NCI-H446 treated with DMSO at 0.1 percent for 48 hours (cell line): Measurements from ENCODE around the gene DERL3.

Source experiments
- DNase-seq: peaks from one replicate; lab custom pipeline; 2025; lab: John Stamatoyannopoulos, UW

Gene DERL3

DNA sequence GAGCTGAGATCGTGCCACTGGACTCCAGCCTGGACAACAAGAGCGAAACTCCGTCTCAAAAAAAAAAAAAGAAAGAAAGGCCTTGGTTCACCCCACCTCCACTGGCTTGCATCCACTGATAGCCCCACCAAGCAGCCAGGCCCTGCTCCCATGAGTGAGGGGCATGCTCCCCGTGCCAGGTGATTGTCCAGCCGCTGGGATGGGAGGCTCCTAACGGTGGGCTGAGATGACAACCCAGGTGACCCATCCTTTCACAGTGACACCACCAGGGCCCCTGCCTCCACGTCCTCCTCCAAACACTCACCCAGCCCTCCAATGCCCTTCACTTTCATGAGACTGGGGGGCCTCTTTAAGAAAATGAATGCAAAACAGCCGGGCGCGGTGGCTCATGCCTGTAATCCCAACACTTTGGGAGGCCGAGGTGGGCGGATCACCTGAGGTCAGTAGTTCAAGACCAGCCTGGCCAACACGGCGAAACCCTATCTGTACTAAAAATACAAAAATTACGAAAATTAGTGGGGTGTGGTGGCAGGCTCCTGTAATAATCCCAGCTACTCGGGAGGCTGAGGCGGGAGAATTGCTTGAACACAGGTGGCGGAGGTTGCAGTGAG, 8.6 kb upstream of the DERL3 start:
- no peak for DNase-seq

- DNase-seq: no peak
Observed at GRCh38 chr22:23846081-23846469, 7.3 kb upstream of the DERL3 start.

GRCh38 chr22:23845265-23846080, 6.7 kb upstream of the DERL3 start:
- no peak for DNase-seq

DNA sequence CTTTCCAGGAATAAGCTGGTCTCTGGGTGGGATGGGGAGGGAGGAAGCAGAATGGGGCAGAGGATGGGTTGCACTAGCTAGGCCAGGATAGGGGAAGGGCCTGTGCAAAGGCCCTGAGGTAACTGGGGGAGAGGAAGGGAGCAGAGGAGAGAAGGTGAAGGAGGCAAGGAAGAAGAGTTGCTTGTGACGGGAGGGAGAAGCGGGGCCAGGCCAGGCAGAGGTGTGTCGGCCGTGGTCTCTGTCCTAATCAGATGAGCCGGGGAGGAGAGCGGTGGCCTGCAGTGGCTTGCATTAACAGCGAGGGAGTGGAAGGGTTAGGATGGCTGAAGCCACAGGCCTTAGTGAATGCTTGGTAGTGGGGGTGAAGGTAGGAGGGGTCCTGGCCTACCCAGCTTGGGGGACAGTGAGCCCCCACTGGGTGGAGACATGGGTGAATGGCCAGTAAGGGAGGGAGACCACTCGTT, 6.0 kb upstream of the DERL3 start:
- no peak for DNase-seq

DNA sequence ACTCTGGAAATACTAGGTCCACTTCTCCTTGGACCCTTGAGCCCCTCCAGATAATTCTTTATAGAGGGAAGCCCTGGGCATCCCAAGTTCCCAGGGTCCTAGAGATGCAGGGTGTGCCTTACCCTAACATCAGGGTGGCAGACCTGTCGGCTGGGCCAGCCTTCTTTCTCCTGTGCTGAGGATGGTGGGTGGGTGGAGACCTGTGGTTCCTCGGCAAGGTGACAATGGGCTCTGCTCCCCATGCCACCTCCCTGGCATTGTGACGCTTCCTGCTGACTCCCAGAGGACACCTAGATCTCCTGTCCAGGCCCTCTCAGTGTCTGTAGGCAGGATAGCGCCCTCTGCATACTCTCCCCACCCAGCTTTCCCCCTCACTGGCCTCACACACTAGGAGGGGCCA, 3.8 kb upstream of the DERL3 start:
- DNase-seq: no peak

DNA sequence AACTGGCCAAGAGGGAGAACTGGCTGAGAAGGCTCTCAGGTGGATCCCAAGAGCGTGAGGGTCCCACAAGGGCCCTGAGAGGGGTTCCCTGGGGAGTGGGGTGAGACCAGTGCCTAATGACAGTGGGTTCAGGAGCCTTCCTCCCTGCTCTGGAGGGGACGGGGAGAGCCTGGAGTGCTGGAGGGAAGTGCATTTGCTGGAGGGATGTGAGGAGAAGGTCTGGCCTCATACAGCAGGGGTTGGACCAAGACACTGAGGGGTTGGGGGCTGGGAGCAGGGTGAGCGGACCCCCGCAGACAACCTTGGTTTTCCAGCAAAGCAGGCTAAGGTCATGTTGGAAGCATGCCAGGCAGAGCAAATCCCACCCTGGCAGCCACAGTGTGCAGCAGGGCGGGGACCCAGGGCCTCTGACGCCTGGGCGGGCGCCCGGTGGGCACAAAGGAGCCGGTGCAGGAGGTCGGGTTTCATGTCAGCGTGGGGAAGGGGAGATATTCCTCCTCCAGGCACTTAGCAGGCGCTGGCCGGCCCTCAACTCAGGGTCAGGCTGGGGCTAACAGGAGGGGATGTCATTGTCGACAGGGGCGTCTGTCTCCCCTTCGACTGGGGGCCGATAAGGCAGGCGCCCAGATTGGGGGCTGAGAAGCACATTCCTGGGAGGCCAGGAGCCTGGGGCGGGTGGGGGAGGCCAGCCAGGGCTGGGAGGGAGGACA, 3.1 kb upstream of the DERL3 start:
- DNase-seq: no peak

DNA sequence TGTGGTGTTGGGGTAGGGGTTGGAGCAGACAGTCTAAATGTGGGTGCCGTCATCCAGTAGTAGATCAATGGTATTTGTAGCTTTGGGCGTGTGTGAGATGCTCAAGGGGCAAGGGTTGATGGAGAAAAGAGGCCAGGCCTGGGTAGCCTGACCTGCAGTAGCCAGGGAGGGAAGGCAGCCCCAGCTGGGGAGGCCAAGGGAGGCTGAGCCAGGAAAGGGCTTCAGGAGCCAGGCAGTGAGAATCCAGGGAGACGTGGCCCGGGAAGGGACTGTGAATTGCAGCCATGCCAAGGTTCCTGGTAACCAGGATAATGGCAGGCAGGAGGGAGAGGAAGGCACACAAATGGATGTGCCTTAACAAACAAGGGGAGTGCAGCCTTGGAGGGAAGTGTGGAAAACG, 2.5 kb upstream of the DERL3 start:
- DNase-seq: no peak

DNA sequence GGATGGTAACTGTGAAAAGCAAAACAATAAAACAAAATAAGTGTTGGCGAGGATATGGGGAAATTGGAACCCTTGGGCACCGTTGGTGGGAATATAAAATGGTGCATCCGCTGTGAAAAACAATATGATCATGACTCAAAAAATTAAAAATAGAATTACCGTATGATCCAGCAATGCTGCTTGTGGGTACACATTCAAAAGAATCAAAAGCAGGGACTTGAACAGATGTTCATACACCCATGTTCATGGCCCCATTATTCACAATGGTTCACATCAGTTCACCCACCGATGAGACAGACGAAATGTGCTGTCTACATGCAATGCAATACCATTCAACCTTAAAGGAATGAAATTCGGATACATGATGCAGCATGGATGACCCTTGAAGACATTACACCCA, 1.2 kb upstream of the DERL3 start:
- DNase-seq: no peak

- DNase-seq: no peak
Observed at GRCh38 chr22:23837911-23838680, 710 bp downstream of the DERL3 start.

DNA sequence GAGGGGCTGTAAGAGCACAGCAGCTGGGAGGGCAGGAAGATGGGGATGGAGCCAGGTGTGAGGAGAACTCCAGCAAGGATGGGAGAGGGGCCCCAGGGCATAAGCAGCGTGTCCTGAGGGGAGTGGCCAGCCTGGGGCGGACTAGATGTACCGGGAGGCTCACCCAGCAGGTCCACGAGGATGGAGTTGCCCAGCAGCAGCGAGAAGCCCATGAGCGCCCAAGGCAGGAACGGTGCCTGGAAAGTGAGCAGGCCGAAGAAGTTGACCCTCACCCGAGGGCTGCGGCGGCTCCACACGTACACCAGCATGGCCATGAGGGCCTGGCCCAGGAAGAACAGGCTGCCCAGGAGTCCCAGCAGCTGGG, 1.3 kb downstream of the DERL3 start:
- no peak for DNase-seq

- DNase-seq: no peak
Observed at GRCh38 chr22:23836692-23837495, 1.9 kb downstream of the DERL3 start.

DNA sequence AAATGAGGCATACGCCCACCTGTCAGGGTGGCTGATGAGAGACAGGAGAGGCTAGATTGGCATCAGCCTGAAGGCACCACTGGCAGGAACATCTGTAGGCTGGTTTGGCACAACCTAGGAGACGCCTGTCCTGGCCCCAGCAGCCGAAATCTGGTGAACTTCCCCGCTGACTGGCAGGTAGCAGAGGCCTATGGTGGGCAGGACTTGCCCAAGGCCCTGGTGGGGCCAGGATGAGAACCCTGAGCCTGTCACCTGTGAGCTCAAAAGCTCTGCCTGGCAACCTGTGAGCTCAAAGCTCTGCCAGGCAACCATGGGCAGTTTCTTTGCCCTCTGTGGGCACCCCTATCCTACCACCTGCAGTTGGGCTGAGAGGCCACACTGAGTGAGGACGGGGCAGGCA, 2.5 kb downstream of the DERL3 start:
- no peak for DNase-seq

DNA sequence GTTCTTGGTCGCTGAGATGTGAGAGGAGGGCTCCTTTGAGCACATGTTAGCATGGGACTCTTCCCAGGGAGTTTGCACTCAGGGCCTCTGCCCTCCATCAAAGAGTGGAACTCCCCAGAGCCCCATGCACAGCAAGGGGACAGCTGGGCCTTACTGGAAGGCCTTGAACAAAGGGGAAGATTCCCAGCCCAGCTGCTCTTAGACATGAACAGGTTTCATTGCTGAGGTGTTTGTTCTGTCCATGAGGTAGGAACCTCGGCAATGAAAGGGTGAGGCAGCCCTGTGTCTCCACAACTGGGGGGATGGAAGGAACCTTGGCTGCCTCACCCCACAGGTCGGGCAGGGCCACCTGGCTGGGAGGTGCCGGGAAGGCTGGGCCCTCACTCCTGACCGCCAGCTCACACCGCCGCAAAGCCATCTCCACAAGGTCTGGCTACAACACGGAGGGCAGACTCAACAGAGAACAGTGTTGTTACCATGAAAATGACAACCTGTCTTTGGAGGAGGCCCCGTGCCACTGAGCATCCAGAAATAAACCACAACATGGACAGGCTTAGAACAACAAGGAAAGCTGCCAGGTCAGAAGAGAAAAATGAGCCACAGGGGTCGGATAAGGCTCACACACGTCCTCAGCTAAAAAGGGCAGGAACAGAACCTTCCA, 3.2 kb downstream of the DERL3 start:
- no peak for DNase-seq

DNA sequence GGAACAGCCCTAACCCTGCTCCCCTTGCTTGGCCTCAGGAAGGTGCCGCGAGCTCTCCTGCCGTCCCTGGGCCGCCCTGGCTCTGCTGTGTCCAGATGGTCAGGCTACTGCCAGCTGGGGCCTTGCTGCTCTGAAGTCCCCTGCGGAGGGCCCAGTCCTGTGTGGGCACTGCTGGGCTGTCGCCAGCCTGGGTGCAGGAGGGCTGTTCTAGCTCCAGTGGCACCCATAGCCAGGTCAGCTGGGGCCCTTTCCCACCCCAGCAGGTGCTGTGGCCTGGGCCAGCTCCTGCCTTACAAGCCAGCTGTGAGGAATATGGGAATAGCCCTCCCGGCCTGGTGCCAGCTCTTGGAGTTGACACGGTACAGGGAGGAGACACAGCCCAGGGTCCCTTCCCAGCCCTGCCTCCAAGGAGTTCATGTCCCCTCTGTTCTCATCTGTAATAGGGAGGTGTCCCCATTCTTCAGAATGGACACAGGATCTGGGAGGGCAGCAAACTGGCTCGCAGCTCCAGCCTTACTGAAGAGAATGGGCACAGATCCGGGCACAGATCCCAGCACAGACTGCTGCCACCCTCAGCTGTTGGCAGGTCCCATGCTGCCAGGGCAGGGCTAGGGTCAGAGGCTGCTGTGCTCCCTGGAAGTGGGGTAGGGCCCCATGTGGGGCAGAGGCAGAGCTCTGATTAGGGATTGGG, 3.9 kb downstream of the DERL3 start:
- DNase-seq: no peak

DNA sequence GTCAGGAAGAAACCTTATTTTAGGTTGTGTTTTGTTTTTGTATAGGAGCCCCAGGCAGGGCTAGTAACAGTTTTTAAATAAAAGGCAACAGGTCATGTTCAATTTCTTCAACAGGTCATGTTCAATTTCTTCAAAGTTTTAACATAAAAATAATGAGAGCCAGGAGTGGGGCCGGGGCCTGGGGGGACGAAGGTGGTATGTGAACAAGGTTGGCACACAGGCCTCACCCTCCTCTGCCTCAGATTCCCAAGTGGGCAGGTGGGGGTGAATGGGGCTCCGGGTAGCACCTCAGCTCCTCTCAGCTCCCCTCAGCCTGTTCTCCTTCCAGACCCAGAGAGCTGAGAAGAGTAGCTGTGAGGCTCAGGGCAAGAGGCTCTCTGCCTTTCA, 4.4 kb downstream of the DERL3 start:
- no peak for DNase-seq

DNA sequence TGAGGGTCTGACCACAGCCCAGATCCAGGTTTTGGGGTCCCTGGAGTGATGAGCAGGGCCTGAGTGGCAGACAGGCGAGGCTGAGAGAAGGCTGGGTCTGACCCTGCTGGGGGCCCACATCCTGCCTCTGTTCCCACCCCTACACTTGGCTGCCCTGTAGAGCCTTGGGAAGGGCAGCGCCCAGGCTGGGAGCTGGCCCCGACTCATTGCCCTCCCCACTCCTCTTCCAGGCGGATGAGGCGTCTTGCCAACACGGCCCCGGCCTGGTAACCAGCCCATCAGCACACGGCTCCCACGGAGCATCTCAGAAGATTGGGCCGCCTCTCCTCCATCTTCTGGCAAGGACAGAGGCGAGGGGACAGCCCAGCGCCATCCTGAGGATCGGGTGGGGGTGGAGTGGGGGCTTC, 4.9 kb downstream of the DERL3 start:
- DNase-seq: no peak

DNA sequence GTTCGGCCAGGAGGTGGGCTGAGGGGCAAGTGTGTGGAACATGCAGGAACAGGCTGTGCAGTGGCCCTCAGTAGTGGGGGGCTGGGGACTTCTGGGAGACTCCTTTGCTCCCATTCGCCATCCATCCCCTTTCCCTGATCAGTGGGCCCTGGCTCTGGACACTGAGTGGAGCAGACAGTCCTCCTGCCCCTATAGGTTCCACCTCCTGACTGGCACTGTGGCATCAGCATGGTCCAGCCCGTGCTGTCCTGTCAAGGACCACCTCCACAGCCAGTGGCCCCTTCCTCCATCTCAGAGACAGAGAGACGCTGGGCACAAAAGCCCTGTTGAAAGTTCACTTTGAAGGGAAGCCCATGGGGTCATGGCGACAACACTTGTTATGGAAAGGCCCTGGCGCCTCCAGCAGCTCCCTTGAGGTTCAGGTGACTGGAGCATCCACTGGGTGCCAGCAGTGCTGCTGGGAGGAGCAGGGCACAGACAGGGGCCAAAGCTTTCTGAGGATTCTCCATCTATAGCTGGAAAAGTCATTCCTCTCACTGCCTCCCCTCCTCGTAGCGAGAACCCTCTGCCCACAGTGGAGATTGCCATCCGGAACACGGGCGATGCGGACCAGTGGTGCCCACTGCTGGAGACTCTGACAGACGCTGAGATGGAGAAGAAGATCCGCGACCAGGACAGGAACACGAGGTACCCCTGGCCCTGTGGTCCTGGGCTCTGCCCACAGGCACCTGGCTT, 5.6 kb downstream of the DERL3 start:
- no peak for DNase-seq

DNA sequence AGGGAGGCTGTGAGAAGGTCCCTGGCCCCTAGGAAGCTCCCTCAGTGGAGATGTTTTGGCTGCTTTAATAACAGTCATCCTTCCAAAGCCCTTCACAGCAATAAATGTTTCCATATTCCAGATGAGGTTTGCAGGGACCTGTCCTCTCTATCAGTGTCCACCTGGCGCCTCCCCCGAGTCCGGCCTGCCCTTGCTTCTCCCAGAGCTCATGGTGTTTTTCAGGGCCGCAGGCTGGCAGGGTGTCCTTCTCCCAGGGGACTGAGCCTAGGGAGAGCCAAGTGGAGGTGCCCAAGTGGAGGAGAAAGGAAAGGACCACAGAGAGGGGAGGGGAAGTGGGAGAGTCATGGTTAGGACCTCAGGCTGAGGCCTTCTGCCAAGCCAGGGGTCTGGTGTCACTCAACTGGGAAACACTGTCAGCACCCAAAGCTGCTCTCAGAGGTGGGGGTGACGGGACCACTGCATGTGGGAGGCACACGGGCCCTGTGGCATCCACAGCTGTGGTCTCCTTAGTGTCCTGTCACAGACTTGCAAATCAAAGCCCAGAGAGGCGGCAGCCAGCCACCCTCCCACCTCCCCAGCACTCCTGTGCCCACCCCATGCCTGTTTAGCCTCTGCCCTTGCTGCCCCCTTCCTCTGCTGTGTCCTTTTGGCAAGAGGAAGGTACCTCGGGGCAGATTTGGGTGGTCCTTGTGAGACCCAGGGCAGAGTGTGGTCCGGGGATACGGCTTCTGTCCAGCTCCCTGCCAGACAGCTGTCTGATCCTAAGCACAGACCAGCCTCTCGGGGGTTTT, 6.4 kb downstream of the DERL3 start:
- DNase-seq: no peak

DNA sequence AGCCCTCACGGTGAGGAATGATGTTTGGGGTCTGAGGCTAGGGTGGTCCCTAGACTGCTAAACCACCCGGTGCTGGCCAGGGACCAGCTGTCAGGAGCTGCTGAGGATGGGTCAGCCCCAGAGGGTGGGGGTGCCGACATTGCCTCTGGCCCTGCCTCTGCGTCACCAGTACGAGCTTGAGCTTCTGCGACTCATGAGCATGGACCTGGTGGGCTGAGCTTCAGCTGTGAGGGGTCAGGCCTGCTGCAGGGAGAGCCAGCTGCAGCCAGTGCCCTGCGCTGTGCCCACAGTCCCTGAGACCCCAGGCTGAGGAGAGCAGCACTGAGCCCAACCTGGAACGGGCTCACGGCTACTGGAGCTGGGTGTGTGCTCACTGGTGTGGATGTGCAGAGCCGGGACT, 7.0 kb downstream of the DERL3 start:
- DNase-seq: no peak
